ENCODE data around the gene COX6B1. TPM values are rescaled to one million over a fixed set of nuclear protein-coding genes. Genes with fewer than 3 reads are reported as not detected.
"Not testable (repeated sequence)": the region's sequence is repeated elsewhere in the genome, so short reads cannot be mapped to it uniquely, and the experiment has no call there.

Gene COX6B1
- total RNA-seq (100 to 1,000 TPM; 181 to 320 (median 243) TPM), polyA plus RNA-seq (100 to 1,000 TPM; 466 to 601 TPM)
- long read RNA-seq, donor 1, transcript COX6B1-201 (4 exons, 667 nt): major isoform, 8 of 11 reads
- long read RNA-seq, donor 1, partial matches to known transcripts: 3 of 11 reads
- long read RNA-seq, donor 1, other reads (novel, unspliced or antisense): 0 of 11 reads
- long read RNA-seq, donor 2, transcript COX6B1-201 (4 exons, 667 nt): major isoform, 293 of 315 reads
- long read RNA-seq, donor 2, partial matches to known transcripts: 16 of 315 reads
- long read RNA-seq, donor 2, other reads (novel, unspliced or antisense): 6 of 315 reads
- long read RNA-seq, donor 3, transcript COX6B1-201 (4 exons, 667 nt): major isoform, 73 of 77 reads
- long read RNA-seq, donor 3, partial matches to known transcripts: 4 of 77 reads
- long read RNA-seq, donor 3, other reads (novel, unspliced or antisense): 0 of 77 reads

DNA sequence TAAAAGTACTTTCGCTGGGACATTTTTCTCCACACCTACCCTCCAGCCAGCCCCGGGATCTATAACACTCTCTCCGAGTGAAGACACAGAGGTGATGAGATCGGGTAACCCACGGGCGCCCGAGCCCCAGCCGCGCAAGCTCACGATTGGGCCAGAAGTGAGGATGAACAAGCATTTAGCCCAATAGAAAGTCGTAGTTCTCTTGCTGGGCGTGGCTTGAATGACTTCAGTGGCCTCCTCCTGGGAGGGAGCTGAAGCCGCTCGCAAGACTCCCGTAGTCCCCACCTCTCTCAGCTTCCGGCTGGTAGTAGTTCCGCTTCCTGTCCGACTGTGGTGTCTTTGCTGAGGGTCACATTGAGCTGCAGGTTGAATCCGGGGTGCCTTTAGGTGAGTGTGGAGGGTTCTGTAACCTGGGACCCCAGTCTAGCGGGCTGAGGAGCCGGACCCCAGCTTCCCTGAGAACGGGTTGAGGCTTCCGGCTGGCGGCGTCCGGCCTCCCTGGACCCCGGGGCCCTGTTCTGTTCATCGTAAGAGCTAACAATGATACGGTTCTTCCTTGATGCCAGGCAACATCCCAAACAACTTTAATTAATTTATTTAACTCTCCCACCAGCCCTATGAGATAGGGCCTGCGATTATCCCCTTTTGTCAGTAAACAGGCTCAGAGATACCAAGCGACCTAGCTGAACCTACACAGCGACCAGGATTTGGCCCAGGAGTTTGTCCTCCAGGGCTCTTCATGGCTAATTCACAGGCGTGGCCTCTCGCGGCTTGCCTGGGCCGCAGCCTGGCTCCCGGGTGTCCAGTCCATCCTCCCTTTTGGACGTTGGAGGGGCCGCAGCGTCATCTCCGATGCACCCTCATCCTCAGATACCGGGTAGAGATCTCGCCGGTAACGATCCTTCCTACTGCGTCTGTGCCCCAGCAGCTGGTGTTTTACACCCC lies at the start of gene COX6B1:
TSS of gene COX6B1 (plus strand) at position 307 of the 945 bp plus-strand sequence. CDS start 2,921 bp downstream, outside the sequence.
- Histone ChIP-seq H3K4me1 (ENCODE audit: insufficient read depth) (peaks cover 10% of the 10 kb centered on the region), H3K27ac (peak within 1 kb of the TSS in 1 of 2 donors; percentile 25), H3K36me3 (no peaks in the 10 kb centered on the region), H3K9me3 (no peaks in the 10 kb centered on the region), H3K27me3 (no peaks in the 10 kb centered on the region), H3K4me3 (peak within 1 kb of the TSS; percentile 68)
- intact Hi-C loops (cut with DNase I): no loop called here
- peak; percentile 86 to 94 (median 89) for DNase-seq
- TF ChIP-seq POLR2A (IDR thresholded peaks at IDR 0.05): peak; percentile 53
- no peak for TF ChIP-seq CTCF (IDR thresholded peaks at IDR 0.05)
- WGBS, 3 donors: 0 to 1% (median 1%) methylated on average over 46 of the region's 46 CpGs

DNA sequence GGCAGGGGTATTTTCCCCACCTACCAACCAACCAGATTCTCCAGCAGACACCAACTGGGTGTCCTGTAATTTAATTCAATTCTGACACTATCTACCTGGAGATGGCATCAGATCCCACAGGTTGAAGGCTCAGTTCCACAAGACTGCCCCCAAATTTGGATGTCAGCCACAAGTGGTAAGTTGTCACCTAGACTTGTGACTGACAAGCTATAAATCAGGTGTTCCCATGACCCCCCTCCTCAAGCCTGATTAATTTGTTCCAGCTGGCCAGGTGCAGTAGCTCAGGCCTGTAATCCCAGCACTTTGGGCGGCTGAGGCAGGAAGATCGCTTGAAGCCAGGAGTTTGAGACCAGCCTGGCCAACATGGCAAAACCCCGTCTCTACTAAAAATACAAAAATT lies 46.2 kb upstream of the COX6B1 start:
- intact Hi-C loops (cut with DNase I): no loop called here
- no peak overlapping the region for H3K4me3 ChIP-seq
- H3K27me3 ChIP-seq: no peaks in the 10 kb centered on the region
- TF ChIP-seq CTCF (IDR thresholded peaks at IDR 0.05): no peak
- WGBS, 3 donors: 80 to 89% (median 85%) methylated on average over 3 of the region's 3 CpGs
- H3K9me3 ChIP-seq: no peaks in the 10 kb centered on the region
- no peaks in the 10 kb centered on the region for H3K36me3 ChIP-seq
- DNase-seq: no peak
- H3K4me1 ChIP-seq (ENCODE audit: insufficient read depth): no peaks in the 10 kb centered on the region
- H3K27ac ChIP-seq: no peak overlapping the region

- DNase-seq; H3K27me3 ChIP-seq; H3K4me1 ChIP-seq (ENCODE audit: insufficient read depth); H3K36me3 ChIP-seq; H3K4me3 ChIP-seq; H3K9me3 ChIP-seq; intact Hi-C loops (cut with DNase I); H3K27ac ChIP-seq: not testable (repeated sequence)
- 80 to 85% (median 81%) methylated on average over 4 of the region's 4 CpGs for WGBS, 3 donors
These were observed 43.7 kb upstream of the COX6B1 start for GRCh38 chr19:35604436-35604835.

GRCh38 chr19:35607170-35607569 lies 41.0 kb upstream of the COX6B1 start:
- DNase-seq; H3K27ac ChIP-seq; H3K4me1 ChIP-seq (ENCODE audit: insufficient read depth); H3K9me3 ChIP-seq; H3K4me3 ChIP-seq; H3K27me3 ChIP-seq; intact Hi-C loops (cut with DNase I); H3K36me3 ChIP-seq: not testable (repeated sequence)
- 83 to 90% (median 86%) methylated on average over 8 of the region's 8 CpGs for WGBS, 3 donors

GRCh38 chr19:35607661-35608060 lies 40.5 kb upstream of the COX6B1 start:
- no peaks in the 10 kb centered on the region for H3K36me3 ChIP-seq
- H3K9me3 ChIP-seq: no peaks in the 10 kb centered on the region
- TF ChIP-seq POLR2A (IDR thresholded peaks at IDR 0.05) (no peak), CTCF (IDR thresholded peaks at IDR 0.05) (no peak), EP300 (IDR thresholded peaks at IDR 0.05) (no peak)
- H3K27me3 ChIP-seq: no peaks in the 10 kb centered on the region
- no peak for DNase-seq
- no peak overlapping the region for H3K27ac ChIP-seq
- intact Hi-C loops (cut with DNase I): no loop called here
- no peak overlapping the region for H3K4me3 ChIP-seq
- peaks cover 3% of the 10 kb centered on the region for H3K4me1 ChIP-seq (ENCODE audit: insufficient read depth)
- whole genome bisulfite sequencing, 3 donors: 78 to 84% (median 80%) methylated on average over 3 of the region's 3 CpGs
